Tracheal epithelial cell (primary cell): ENCODE measurements around the gene ADNP2. TPM values are rescaled to one million over a fixed set of nuclear protein-coding genes. Genes with fewer than 3 reads are reported as not detected.

Experiments
- total RNA-seq: library from RNA; depleted of rRNA; stranded (reverse); fragments of >200 nt; gene quantifications from 2 replicates; pipeline ENCODE4 v1.2.1, GENCODE V29; 2014

The ADNP2 gene
- 20.7 and 25.2 TPM in 2 replicates for total RNA-seq

GRCh38 chr18:80108739-80109675, at the start of gene ADNP2:
Gene ADNP2 (plus strand): TSS chr18:80109262. CDS start chr18:80117543, 8,281 bp downstream.

Other genes with a start within 250 kb of the ADNP2 start
- gene SLC66A2, start 157.6 kb upstream of the ADNP2 start, total RNA-seq = 61.9 and 67.1 TPM in 2 replicates
- 14.5 and 35.0 TPM in 2 replicates for gene HSBP1L1, start 144.6 kb upstream of the ADNP2 start, total RNA-seq
- gene TXNL4A, start 120.7 kb upstream of the ADNP2 start, total RNA-seq = 43.7 and 63.9 TPM in 2 replicates
- gene RBFA, start 74.8 kb upstream of the ADNP2 start, total RNA-seq = 34.7 and 40.7 TPM in 2 replicates
- 20.2 and 30.1 TPM in 2 replicates for gene PARD6G, start 138.3 kb downstream of the ADNP2 start, total RNA-seq